HUES6 (cell line): ENCODE measurements around the gene DMAC2.

Source experiments
- H3K27ac ChIP-seq: 2 replicates; pipeline ENCODE4 v1.7.0; 2013; ENCODE audit warnings: low read depth, mild to moderate bottlenecking, low read length, inconsistent platforms
- H3K27me3 ChIP-seq: 2 replicates; pipeline ENCODE4 v1.6.1; 2013; ENCODE audit warnings: low read length; ENCODE audit not compliant: control insufficient read depth, insufficient read depth
- H3K36me3 ChIP-seq: 2 replicates; pipeline ENCODE4 v1.6.1; 2013; ENCODE audit warnings: low read length; ENCODE audit not compliant: control insufficient read depth, insufficient read depth
- H3K4me1 ChIP-seq: 2 replicates; pipeline ENCODE4 v1.6.1; 2013; ENCODE audit warnings: low read length; ENCODE audit not compliant: control insufficient read depth, insufficient read depth
- H3K4me3 ChIP-seq: 2 replicates; pipeline ENCODE4 v1.5.1; 2013; ENCODE audit warnings: low read depth, low read length
- H3K9ac ChIP-seq: one replicate; pipeline ENCODE4 v1.6.1; 2013; ENCODE audit warnings: mild to moderate bottlenecking, low read length
- H3K9me3 ChIP-seq: 2 replicates; pipeline ENCODE4 v1.6.1; 2013; ENCODE audit warnings: low read depth, low read length; ENCODE audit not compliant: control insufficient read depth, insufficient read depth

DMAC2 gene

DNA sequence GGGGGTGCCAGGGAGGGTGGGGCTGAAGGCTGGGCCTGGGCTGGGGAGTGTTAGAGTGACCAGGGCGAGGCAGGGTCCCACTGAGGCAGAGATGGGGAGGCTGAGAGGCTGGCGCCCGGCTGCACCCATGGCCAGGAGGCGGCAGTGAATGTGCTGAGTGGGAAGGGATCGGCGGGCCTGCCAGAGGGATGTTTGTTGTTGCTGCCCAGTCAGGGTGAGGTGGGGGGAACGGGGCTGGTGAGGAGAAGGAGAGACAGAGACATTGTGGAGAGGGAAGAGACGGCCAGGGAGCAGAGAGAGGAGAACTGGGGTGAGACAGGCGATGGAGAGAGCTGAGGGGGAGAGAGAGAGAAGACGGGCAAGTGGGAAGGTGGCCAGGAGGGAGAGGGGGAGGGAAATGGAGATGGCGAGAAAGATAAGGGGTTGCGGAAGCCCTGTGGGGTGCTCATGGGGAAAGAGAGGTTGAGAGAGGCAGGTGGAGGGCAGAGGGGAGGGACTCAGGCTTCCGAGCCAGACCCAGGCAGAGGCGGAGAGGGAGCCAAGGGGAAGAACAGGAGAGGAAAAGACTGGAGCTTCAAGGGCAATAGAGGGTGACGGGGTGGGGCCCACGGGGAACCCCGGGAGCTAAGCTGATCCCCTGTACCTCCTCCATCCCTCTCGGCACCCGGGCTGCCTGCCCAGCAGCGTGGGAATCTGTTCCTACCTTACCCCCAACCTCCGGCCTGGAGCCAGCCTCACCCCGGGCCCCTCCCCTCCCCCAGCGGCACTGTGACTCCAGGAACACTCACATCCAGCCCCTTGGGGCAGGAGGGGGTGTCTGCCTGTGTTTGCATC is 11.8 kb downstream of the DMAC2 start:
- H3K9me3 ChIP-seq = no peaks in the 10 kb centered on the region
- peak overlapping the region; percentile 62 for H3K9ac ChIP-seq
- no peaks in the 10 kb centered on the region for H3K27me3 ChIP-seq
- H3K36me3 ChIP-seq = peaks cover 46% of the 10 kb centered on the region
- no peak overlapping the region for H3K27ac ChIP-seq
- H3K4me1 ChIP-seq = peaks cover 18% of the 10 kb centered on the region
- H3K4me3 ChIP-seq = peak overlapping the region; percentile 67

GRCh38 chr19:41426952-41427646 is 12.6 kb downstream of the DMAC2 start, which contains the start of gene B3GNT8:
B3GNT8 (minus strand) TSS chr19:41427374; CDS start chr19:41426778, 596 bp downstream.
- Histone ChIP-seq H3K9me3 (no peaks in the 10 kb centered on the region), H3K4me3 (peak within 1 kb of the TSS; percentile 67), H3K27me3 (no peaks in the 10 kb centered on the region), H3K27ac (peak within 1 kb of the TSS; percentile 42; the same call in 1 of the 2 replicates), H3K36me3 (peaks cover 46% of the 10 kb centered on the region), H3K4me1 (peaks cover 18% of the 10 kb centered on the region), H3K9ac (peak within 1 kb of the TSS; percentile 72)

DNA sequence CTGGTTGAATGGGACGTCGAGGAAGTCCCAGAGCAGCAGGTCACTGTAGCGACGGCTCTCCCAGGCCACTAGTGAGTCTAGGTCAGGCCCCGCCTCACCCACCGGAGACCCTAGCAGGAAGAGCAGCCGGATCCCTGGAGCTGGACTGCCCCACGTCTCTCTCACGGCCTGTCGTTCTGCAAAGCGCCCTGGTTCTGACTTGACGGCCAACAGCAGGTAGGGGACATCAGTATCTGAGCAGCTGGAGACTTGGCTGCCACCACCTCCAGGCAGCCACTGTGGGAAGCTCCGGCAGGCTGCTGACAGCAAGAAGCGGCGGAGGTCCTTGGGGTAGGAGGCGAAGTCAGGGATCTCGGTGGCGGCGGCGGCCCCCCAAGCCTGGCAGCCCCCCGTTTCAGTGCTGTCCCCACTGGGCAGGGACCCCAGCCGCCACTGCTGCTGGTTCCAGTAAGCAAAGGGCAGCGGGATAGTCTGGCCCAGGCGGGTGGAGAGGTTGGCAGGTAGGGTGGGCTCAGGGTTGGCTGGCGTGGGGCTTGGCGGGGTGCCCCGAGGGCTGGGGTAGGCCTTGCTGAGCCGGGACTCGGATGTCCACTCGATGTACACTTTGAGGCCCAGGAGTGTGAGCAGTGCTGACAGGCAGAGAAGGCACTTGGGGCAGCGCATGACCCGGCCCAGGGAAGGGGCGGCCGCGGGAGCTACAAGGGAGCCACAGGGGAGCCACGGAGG is 13.4 kb downstream of the DMAC2 start:
- H3K27me3 ChIP-seq = no peaks in the 10 kb centered on the region
- H3K4me1 ChIP-seq = peaks cover 18% of the 10 kb centered on the region
- H3K27ac ChIP-seq = peak overlapping the region; percentile 42; the same call in 1 of the 2 replicates
- H3K36me3 ChIP-seq = peaks cover 40% of the 10 kb centered on the region
- peak overlapping the region; percentile 72 for H3K9ac ChIP-seq
- no peaks in the 10 kb centered on the region for H3K9me3 ChIP-seq
- peak overlapping the region; percentile 67 for H3K4me3 ChIP-seq

DNA sequence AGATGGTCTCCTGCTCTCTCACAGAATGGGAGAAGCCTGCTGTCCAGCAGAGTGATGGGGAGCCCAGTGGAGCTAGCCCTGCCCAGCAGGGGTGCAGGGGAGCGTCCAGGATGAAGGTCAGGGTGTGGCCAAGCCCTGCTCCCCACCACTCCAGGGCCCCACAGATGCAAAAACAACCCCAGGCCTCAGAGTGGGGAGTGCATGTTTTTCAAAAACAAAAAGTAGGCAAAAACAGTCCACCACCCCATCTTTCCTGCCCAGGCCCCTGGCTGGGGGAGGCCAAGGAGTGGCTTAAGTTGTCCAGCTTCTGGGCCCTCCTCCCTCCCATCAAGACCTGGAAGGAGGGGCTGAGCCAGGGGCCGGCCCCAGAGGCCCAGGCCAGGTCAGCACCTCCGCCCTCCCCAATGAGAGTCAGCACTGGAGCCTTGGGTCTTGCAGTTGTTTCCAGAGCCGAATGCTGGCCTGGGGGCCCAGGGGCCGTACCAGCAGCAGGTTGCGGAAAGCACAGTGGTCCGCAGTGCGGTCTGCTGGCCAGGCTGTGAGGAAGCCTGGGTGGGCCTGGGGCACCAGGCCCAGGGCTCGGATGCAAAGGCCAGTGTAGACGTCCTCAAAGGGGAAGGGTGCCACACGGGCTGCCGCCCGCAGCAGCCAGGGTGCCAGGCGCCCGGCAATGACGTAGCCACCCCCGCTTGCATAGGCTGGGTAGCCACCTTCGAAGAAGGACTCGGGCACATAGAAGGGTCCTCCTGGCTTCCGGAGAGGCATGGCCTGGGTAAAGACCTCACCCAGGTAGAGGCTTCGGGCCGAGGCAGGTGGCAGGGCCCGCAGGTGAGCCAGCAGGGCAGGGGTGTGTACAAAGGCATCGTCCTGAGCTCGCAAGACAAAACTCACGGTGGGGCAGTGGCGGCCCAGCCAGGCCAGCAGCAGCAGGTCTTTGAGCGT is 14.3 kb downstream of the DMAC2 start:
- Histone ChIP-seq H3K36me3 (peaks cover 37% of the 10 kb centered on the region), H3K4me3 (no peak overlapping the region), H3K9ac (no peak overlapping the region), H3K4me1 (peaks cover 18% of the 10 kb centered on the region), H3K27me3 (no peaks in the 10 kb centered on the region), H3K9me3 (no peaks in the 10 kb centered on the region), H3K27ac (no peak overlapping the region)

DNA sequence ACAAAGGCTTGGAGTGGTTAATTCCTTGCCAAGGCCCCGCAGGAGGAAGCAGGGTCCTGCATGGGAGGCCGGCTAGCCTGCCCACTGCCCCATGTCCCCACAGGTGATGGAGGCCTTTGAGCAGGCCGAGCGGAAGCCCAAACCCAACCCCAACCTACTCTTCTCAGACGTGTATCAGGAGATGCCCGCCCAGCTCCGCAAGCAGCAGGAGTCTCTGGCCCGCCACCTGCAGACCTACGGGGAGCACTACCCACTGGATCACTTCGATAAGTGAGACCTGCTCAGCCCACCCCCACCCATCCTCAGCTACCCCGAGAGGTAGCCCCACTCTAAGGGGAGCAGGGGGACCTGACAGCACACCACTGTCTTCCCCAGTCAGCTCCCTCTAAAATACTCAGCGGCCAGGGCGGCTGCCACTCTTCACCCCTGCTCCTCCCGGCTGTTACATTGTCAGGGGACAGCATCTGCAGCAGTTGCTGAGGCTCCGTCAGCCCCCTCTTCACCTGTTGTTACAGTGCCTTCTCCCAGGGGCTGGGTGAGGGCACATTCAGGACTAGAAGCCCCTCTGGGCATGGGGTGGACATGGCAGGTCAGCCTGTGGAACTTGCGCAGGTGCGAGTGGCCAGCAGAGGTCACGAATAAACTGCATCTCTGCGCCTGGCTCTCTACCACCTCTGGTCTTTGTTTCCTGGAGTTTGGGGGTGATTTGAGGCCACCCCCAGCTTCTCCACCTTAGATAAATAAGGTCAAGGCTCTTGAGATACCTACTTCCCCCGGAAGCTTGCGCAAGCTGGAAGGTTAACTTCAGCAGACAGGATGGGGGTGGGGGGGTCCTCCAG is 15.2 kb downstream of the DMAC2 start:
- no peaks in the 10 kb centered on the region for H3K9me3 ChIP-seq
- H3K36me3 ChIP-seq = peaks cover 42% of the 10 kb centered on the region

DNA sequence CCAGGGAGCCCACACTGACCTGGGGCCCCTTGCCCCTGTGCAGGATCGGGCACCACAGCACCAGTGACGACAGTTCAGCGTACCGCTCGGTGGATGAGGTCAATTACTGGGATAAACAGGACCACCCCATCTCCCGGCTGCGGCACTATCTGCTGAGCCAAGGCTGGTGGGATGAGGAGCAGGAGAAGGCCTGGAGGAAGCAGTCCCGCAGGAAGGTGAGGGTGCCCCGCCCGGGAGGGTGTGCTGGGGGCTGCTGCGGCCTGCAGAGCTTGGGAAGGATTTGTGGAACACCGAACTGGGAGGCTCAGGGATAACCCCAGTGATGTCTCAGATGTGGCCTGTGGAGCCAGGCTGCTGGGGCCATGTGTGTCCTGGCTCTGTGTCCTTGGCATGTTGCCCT is 16.8 kb downstream of the DMAC2 start:
- H3K4me3 ChIP-seq = no peak overlapping the region
- no peaks in the 10 kb centered on the region for H3K27me3 ChIP-seq
- peaks cover 11% of the 10 kb centered on the region for H3K4me1 ChIP-seq
- H3K9ac ChIP-seq = no peak overlapping the region
- H3K9me3 ChIP-seq = no peaks in the 10 kb centered on the region
- no peak overlapping the region for H3K27ac ChIP-seq
- H3K36me3 ChIP-seq = peaks cover 51% of the 10 kb centered on the region

More for the DNA sequence above, 15.2 kb downstream of the DMAC2 start:
- H3K4me3 ChIP-seq = no peak overlapping the region
- H3K27ac ChIP-seq = no peak overlapping the region
- H3K27me3 ChIP-seq = no peaks in the 10 kb centered on the region
- H3K9ac ChIP-seq = no peak overlapping the region
- peaks cover 18% of the 10 kb centered on the region for H3K4me1 ChIP-seq

DNA sequence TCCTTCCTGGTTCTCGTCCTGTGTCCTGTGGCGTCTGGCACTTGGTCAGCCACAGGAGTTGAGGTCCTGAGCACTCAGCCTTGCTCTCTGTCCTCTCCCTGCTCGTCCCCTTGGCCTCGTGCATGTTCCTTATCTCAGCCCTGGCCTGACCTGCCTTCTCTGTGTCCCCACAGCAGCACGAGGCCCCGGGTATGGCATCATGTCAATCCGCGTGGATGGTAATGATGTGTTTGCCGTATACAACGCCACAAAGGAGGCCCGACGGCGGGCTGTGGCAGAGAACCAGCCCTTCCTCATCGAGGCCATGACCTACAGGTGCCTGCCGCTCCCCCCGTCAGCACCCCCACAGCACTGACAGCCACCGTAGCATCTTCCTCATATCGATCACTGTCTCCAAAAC is 17.3 kb downstream of the DMAC2 start:
- Histone ChIP-seq H3K4me3 (no peak overlapping the region), H3K27ac (no peak overlapping the region), H3K9ac (no peak overlapping the region), H3K9me3 (no peaks in the 10 kb centered on the region), H3K4me1 (peaks cover 7% of the 10 kb centered on the region), H3K36me3 (peaks cover 51% of the 10 kb centered on the region), H3K27me3 (no peaks in the 10 kb centered on the region)

DNA sequence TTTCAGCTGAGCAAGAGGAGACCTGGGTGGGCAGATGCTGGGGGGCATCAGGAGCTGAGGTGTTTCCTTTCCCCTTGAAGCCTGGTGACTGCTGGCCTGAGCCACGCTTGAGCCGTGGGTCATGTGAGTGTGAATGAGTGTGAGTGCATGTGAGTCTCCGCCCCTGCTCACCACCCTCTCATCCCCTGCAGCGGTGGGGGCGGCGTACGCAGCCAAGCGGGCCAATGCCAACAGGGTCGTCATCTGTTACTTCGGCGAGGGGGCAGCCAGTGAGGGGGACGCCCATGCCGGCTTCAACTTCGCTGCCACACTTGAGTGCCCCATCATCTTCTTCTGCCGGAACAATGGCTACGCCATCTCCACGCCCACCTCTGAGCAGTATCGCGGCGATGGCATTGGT is 17.7 kb downstream of the DMAC2 start:
- H3K27ac ChIP-seq = no peak overlapping the region
- no peak overlapping the region for H3K4me3 ChIP-seq
- H3K27me3 ChIP-seq = no peaks in the 10 kb centered on the region
- H3K9me3 ChIP-seq = no peaks in the 10 kb centered on the region
- no peak overlapping the region for H3K9ac ChIP-seq
- peaks cover 56% of the 10 kb centered on the region for H3K36me3 ChIP-seq
- H3K4me1 ChIP-seq = peaks cover 6% of the 10 kb centered on the region

DNA sequence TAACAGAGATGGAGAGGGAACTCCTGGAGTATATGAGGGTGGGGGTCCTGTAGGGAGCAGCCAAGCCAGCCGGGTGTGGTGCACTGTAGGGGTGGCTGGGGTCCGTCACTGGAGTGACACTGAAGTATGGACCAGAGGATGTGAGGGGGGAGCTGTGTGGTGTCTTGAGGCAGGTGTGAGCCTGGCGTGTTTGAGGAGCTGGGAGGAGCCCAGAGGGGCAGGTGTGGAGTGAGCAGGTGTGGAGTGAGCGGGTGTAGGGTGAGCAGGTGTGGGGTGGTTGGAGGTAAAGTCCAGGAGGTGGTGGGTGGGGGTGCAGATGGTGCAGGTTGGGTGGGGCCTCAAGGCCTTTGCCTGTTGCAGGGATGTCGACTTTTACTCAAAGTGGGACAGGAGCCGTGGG is 18.4 kb downstream of the DMAC2 start:
- Histone ChIP-seq H3K36me3 (peaks cover 56% of the 10 kb centered on the region), H3K4me1 (no peaks in the 10 kb centered on the region; the same call in 1 of the 2 replicates), H3K27ac (no peak overlapping the region), H3K27me3 (no peaks in the 10 kb centered on the region), H3K4me3 (no peak overlapping the region), H3K9me3 (no peaks in the 10 kb centered on the region), H3K9ac (no peak overlapping the region)
